Measurements from ENCODE around the gene CYRIA. TPM values are rescaled to one million over a fixed set of nuclear protein-coding genes. Genes with fewer than 3 reads are reported as not detected.

Gene CYRIA
- total RNA-seq, 3 donors from 2014 or later = 12.5 to 18.7 (median 17.7) TPM

DNA sequence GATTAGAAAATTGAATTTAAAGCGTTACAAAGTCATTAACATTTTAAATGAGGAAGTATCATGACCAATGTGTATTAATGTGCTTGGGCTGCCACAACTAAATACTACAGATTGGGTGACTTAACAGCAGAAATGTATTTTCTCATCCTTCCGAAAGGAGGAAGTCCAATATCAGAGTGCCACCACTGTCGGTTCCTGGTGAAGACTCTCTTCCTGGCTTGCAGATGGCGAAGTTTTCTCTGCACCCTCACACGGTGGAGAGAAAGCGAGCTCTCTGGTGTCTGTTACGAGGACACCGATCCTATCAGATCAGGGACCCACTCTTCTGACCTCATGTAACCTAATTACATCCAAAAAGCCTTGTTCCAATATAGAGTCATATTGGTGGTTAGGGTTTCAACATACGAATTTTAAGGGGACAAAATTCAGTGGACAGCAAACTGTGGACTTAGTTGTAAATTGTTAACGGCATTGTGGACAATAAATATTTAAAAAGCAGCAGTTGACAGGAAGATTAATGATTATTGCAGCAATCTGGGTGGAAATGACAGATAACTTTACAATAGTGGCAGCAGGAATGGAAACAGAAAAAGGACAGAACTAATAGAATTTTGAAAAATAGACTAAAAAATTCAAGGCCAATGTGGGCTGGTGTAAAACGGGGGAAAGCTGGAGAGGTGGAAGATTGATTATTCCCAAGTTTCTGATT lies 35.1 kb upstream of the CYRIA start:
- no peaks in the 10 kb centered on the region for H3K27me3 ChIP-seq
- intact Hi-C loops (cut with DNase I; ENCODE audit: low total_unique reads) = no loop called here

DNA sequence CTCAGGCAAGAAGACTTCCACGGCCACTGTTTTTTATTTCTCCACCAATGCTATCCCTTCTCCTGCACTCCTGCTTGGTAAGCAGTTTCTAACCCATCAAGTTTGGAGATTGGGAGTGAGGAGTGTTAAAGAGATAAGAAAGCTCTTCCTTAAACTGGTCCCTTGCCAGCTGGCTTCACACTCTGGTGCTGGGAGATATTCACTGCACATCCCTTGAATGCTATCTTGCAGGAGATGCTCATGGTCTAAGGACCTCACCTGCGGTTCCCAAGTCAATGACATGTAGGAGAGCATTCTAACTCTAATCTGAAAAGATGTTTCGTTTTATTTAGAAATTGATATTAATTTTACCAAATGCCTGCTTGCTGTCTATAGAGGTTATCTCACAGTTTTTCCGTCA lies 28.2 kb upstream of the CYRIA start:
- DNase-seq (ENCODE audit: low spot score in 2 of 2) = no peak
- Histone ChIP-seq H3K27ac (no peak overlapping the region), H3K4me1 (no peaks in the 10 kb centered on the region), H3K27me3 (no peaks in the 10 kb centered on the region), H3K4me3 (no peak overlapping the region), H3K9me3 (no peaks in the 10 kb centered on the region), H3K36me3 (no peaks in the 10 kb centered on the region)
- TF ChIP-seq, protein P1, sequence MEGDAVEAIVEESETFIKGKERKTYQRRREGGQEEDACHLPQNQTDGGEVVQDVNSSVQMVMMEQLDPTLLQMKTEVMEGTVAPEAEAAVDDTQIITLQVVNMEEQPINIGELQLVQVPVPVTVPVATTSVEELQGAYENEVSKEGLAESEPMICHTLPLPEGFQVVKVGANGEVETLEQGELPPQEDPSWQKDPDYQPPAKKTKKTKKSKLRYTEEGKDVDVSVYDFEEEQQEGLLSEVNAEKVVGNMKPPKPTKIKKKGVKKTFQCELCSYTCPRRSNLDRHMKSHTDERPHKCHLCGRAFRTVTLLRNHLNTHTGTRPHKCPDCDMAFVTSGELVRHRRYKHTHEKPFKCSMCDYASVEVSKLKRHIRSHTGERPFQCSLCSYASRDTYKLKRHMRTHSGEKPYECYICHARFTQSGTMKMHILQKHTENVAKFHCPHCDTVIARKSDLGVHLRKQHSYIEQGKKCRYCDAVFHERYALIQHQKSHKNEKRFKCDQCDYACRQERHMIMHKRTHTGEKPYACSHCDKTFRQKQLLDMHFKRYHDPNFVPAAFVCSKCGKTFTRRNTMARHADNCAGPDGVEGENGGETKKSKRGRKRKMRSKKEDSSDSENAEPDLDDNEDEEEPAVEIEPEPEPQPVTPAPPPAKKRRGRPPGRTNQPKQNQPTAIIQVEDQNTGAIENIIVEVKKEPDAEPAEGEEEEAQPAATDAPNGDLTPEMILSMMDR (IDR thresholded peaks at IDR 0.05) = no peak
- intact Hi-C loops (cut with DNase I; ENCODE audit: low total_unique reads) = loop anchor here (5.0 kb wide), 1 partner anchor 997 kb away; no protein-coding TSS in a partner anchor

More for the DNA sequence above, 35.1 kb upstream of the CYRIA start:
- Histone ChIP-seq H3K27ac (no peak overlapping the region), H3K4me1 (no peaks in the 10 kb centered on the region), H3K4me3 (no peak overlapping the region), H3K9me3 (no peaks in the 10 kb centered on the region), H3K36me3 (no peaks in the 10 kb centered on the region)
- DNase-seq (ENCODE audit: low spot score in 2 of 2) = no peak
- TF ChIP-seq POLR2A (IDR thresholded peaks at IDR 0.05) = no peak
- TF ChIP-seq, protein P1 (IDR thresholded peaks at IDR 0.05) = no peak
- no peak for TF ChIP-seq POLR2AphosphoS5 (IDR thresholded peaks at IDR 0.05)

DNA sequence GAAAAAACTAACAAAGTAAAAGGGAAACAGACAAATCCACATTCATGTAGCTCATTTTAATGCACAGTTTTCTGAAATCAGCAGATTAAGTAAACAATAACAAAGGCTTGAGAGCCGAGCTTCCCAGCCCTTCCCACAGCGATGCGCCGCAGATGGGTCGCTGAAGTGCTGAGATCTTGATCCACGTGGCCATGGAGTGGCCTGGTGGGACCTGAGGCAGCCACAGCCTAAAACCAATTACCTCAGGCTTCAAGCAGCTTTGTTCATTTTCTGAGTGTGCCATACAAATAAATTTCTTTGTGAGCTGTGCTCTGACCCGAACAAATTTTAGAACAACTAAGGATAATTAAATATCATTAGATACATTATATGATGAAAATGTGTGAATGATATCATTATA lies 25.6 kb upstream of the CYRIA start:
- Histone ChIP-seq H3K4me1 (no peaks in the 10 kb centered on the region), H3K36me3 (no peaks in the 10 kb centered on the region), H3K4me3 (no peak overlapping the region), H3K27me3 (no peaks in the 10 kb centered on the region), H3K9me3 (no peaks in the 10 kb centered on the region), H3K27ac (no peak overlapping the region)
- DNase-seq (ENCODE audit: low spot score in 2 of 2) = no peak
- TF ChIP-seq POLR2A (IDR thresholded peaks at IDR 0.05) (no peak), POLR2AphosphoS5 (IDR thresholded peaks at IDR 0.05) (no peak)
- TF ChIP-seq, protein P1 (IDR thresholded peaks at IDR 0.05) = no peak
- intact Hi-C loops (cut with DNase I; ENCODE audit: low total_unique reads) = loop anchor here (5.0 kb wide), 1 partner anchor 994 kb away; no protein-coding TSS in a partner anchor

DNA sequence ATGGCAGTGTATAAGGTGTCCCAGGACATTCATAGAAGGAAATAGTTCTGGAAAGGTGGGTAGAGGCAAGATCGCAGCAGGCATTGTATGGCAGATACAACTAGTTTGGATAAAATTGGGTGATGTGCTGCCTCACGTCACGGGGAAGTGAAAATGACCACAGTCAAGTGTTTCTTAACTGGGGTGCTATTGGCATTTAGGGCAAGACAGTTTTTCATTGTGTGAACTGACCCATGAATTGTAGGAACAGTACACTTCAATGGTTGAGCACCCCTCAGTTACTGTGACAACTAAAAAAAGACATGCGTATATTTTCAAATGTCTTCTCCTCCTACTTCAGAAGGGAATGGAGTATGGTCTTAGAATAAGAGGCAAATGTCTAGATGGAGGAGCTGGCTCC lies 22.3 kb upstream of the CYRIA start:
- no peak overlapping the region for H3K27ac ChIP-seq
- DNase-seq (ENCODE audit: low spot score in 2 of 2) = no peak
- H3K27me3 ChIP-seq = no peaks in the 10 kb centered on the region
- intact Hi-C loops (cut with DNase I; ENCODE audit: low total_unique reads) = no loop called here
- H3K4me1 ChIP-seq = no peaks in the 10 kb centered on the region
- H3K36me3 ChIP-seq = no peaks in the 10 kb centered on the region
- no peak overlapping the region for H3K4me3 ChIP-seq
- TF ChIP-seq POLR2A (IDR thresholded peaks at IDR 0.05) (no peak), POLR2AphosphoS5 (IDR thresholded peaks at IDR 0.05) (no peak)
- TF ChIP-seq, protein P1 (IDR thresholded peaks at IDR 0.05) = no peak
- H3K9me3 ChIP-seq = no peaks in the 10 kb centered on the region

DNA sequence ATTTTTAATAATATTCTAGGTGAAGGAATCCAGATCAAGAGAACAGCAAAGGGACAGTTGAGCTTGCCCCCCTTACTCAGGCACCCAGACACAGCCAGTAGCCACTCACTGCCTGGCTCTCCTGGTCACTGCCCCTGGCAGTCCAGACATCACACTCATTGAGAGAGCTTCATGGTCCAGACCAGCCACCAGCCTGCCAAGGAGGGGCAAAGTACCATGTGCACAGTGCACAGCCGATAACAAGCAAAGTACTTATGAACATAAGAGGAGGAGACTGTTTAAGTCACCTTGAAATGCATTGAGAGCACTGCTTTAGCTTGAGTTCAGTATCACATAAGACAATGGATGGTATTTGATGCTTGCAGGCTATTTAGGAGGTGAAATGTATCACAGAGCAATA lies 21.6 kb upstream of the CYRIA start:
- intact Hi-C loops (cut with DNase I; ENCODE audit: low total_unique reads) = no loop called here
- Histone ChIP-seq H3K27me3 (no peaks in the 10 kb centered on the region), H3K9me3 (no peaks in the 10 kb centered on the region), H3K4me3 (no peak overlapping the region), H3K27ac (no peak overlapping the region), H3K4me1 (no peaks in the 10 kb centered on the region), H3K36me3 (no peaks in the 10 kb centered on the region)
- no peak for DNase-seq (ENCODE audit: low spot score in 2 of 2)
- TF ChIP-seq POLR2AphosphoS5 (IDR thresholded peaks at IDR 0.05) (no peak), POLR2A (IDR thresholded peaks at IDR 0.05) (no peak)
- TF ChIP-seq, protein P1 (IDR thresholded peaks at IDR 0.05) = no peak

Data from breast epithelium (tissue), 4 donors.